HG02943 (cell line): ENCODE results near the gene EHBP1.

Source experiments
- ATAC-seq: cut with Tn5 transposase; IDR thresholded peaks from one replicate; pipeline ENCODE4 v1.9.1; 2021; ENCODE audit warnings: mild to moderate bottlenecking, low read depth, moderate library complexity; ENCODE audit not compliant: unreplicated experiment

Gene EHBP1

GRCh38 chr2:62939735-62940491, 234.4 kb downstream of the EHBP1 start:
- no peak for ATAC-seq

- ATAC-seq: no peak
These were observed 235.2 kb downstream of the EHBP1 start for GRCh38 chr2:62940697-62941096.

- no peak for ATAC-seq
These were observed 235.9 kb downstream of the EHBP1 start for GRCh38 chr2:62941413-62941812.

- ATAC-seq: no peak
These were observed 238.8 kb downstream of the EHBP1 start for GRCh38 chr2:62944362-62944761.

GRCh38 chr2:62947403-62947802, 241.9 kb downstream of the EHBP1 start:
- ATAC-seq: no peak

- no peak for ATAC-seq
These were observed 251.1 kb downstream of the EHBP1 start for GRCh38 chr2:62956651-62957050.

GRCh38 chr2:62958206-62958605, 252.7 kb downstream of the EHBP1 start:
- no peak for ATAC-seq

- no peak for ATAC-seq
These were observed 258.5 kb downstream of the EHBP1 start for GRCh38 chr2:62964050-62964449.

GRCh38 chr2:62964671-62965070, 259.2 kb downstream of the EHBP1 start:
- ATAC-seq: no peak

- no peak for ATAC-seq
These were observed 261.5 kb downstream of the EHBP1 start for GRCh38 chr2:62966991-62967390.

- ATAC-seq: no peak
These were observed 262.7 kb downstream of the EHBP1 start for GRCh38 chr2:62968168-62968567.

GRCh38 chr2:62968668-62969067, 263.2 kb downstream of the EHBP1 start:
- ATAC-seq: no peak

GRCh38 chr2:62971936-62972335, 266.4 kb downstream of the EHBP1 start:
- ATAC-seq: no peak

GRCh38 chr2:62972601-62973000, 267.1 kb downstream of the EHBP1 start:
- ATAC-seq: no peak

GRCh38 chr2:62974999-62975398, 269.5 kb downstream of the EHBP1 start:
- no peak for ATAC-seq

- ATAC-seq: no peak
These were observed 286.1 kb downstream of the EHBP1 start for GRCh38 chr2:62991605-62992004.

- ATAC-seq: no peak
These were observed 287.0 kb downstream of the EHBP1 start for GRCh38 chr2:62992561-62992960.

GRCh38 chr2:62994206-62994605, 288.7 kb downstream of the EHBP1 start:
- ATAC-seq: no peak

- ATAC-seq: no peak
These were observed 291.1 kb downstream of the EHBP1 start for GRCh38 chr2:62996534-62997186.

GRCh38 chr2:62998949-62999348, 293.4 kb downstream of the EHBP1 start:
- ATAC-seq: no peak

GRCh38 chr2:62999905-63000304, 294.4 kb downstream of the EHBP1 start:
- ATAC-seq: no peak

- ATAC-seq: no peak
These were observed 295.3 kb downstream of the EHBP1 start for GRCh38 chr2:63000801-63001200.
